Astrocyte (in vitro differentiated cells and primary cell): ENCODE results near the gene MFSD6. TPM values are rescaled to one million over a fixed set of nuclear protein-coding genes. Genes with fewer than 3 reads are reported as not detected.

Experiments used
- DNase-seq: peaks from one replicate; pipeline ENCODE4 v3.0.0-alpha.2; 2010; ENCODE audit warnings: low read depth
- FAIRE-seq: peaks from 2 replicates; lab custom pipeline; 2011; peaks lifted over from hg19 to GRCh38; lab: Jason Lieb, UNC
- H2AFZ ChIP-seq: 2 replicates; pipeline ENCODE4 v1.6.0; 2012; ENCODE audit warnings: low read depth, low read length, inconsistent platforms
- H3K27ac ChIP-seq: 2 replicates; pipeline ENCODE4 v1.5.1; 2011; ENCODE audit warnings: low read depth, low read length, inconsistent platforms
- H3K27me3 ChIP-seq: 2 replicates; pipeline ENCODE4 v1.6.0; 2011; ENCODE audit warnings: low read length, inconsistent platforms; ENCODE audit not compliant: insufficient read depth
- H3K36me3 ChIP-seq: 2 replicates; pipeline ENCODE4 v1.5.1; 2011; ENCODE audit warnings: low read length, inconsistent platforms; ENCODE audit not compliant: insufficient read depth
- H3K4me1 ChIP-seq: 2 replicates; pipeline ENCODE4 v1.5.1; 2011; ENCODE audit warnings: low read length, inconsistent platforms; ENCODE audit not compliant: insufficient read depth
- H3K4me2 ChIP-seq: 2 replicates; pipeline ENCODE4 v1.6.0; 2012; ENCODE audit warnings: low read length, inconsistent platforms
- H3K4me3 ChIP-seq: 2 replicates; pipeline ENCODE4 v1.5.1; 2011; ENCODE audit warnings: low read depth, mild to moderate bottlenecking, low read length, inconsistent platforms; ENCODE audit not compliant: insufficient read depth
- H3K79me2 ChIP-seq: 2 replicates; pipeline ENCODE4 v1.6.0; 2012; ENCODE audit warnings: mild to moderate bottlenecking, low read length, inconsistent platforms; ENCODE audit not compliant: insufficient read depth
- H3K9ac ChIP-seq: 2 replicates; pipeline ENCODE4 v1.6.0; 2012; ENCODE audit warnings: mild to moderate bottlenecking, low read length, inconsistent platforms
- H3K9me3 ChIP-seq: 2 replicates; pipeline ENCODE4 v1.5.1; 2012; ENCODE audit warnings: low read depth, mild to moderate bottlenecking, low read length, inconsistent platforms; ENCODE audit not compliant: insufficient read depth
- H4K20me1 ChIP-seq: 2 replicates; pipeline ENCODE4 v1.6.0; 2012; ENCODE audit warnings: low read length, inconsistent platforms; ENCODE audit not compliant: insufficient read depth
- H3K27ac Mint-ChIP-seq: one replicate; pipeline ENCODE4 v1.8.0; 2021; ENCODE audit warnings: mild to moderate bottlenecking, mixed read lengths; ENCODE audit not compliant: unreplicated experiment
- H3K27me3 Mint-ChIP-seq: one replicate; pipeline ENCODE4 v1.8.0; 2021; ENCODE audit warnings: low read depth, mixed read lengths; ENCODE audit not compliant: unreplicated experiment
- H3K36me3 Mint-ChIP-seq: one replicate; pipeline ENCODE4 v1.8.0; 2021; ENCODE audit warnings: low read depth, mixed read lengths; ENCODE audit not compliant: unreplicated experiment
- H3K4me1 Mint-ChIP-seq: one replicate; pipeline ENCODE4 v1.8.0; 2021; ENCODE audit warnings: low read depth, mixed read lengths; ENCODE audit not compliant: unreplicated experiment
- H3K4me3 Mint-ChIP-seq: one replicate; pipeline ENCODE4 v1.8.0; 2021; ENCODE audit warnings: mild to moderate bottlenecking, moderate library complexity, mixed read lengths; ENCODE audit not compliant: unreplicated experiment
- H3K9me3 Mint-ChIP-seq: one replicate; pipeline ENCODE4 v1.8.0; 2021; ENCODE audit warnings: mild to moderate bottlenecking, mixed read lengths; ENCODE audit not compliant: unreplicated experiment
- EZH2 ChIP-seq: IDR thresholded peaks from 2 replicates; pipeline ENCODE4 v1.6.1; 2012; ENCODE audit warnings: mild to moderate bottlenecking, low read length, inconsistent platforms; ENCODE audit not compliant: insufficient read depth
- total RNA-seq: library from RNA; stranded (reverse); gene quantifications from 2 replicates; pipeline ENCODE4 v1.2.1, GENCODE V29; 2021
- TF ChIP-seq, protein P1 (sequence below): IDR thresholded peaks from 2 replicates; pipeline ENCODE4 v1.5.1; 2011; ENCODE audit warnings: low read depth, mild to moderate bottlenecking, inconsistent platforms, low read length, moderate library complexity; ENCODE audit not compliant: insufficient read depth

MFSD6 gene
- total RNA-seq, 1 donor from 2014 or later: 2.7 TPM

DNA sequence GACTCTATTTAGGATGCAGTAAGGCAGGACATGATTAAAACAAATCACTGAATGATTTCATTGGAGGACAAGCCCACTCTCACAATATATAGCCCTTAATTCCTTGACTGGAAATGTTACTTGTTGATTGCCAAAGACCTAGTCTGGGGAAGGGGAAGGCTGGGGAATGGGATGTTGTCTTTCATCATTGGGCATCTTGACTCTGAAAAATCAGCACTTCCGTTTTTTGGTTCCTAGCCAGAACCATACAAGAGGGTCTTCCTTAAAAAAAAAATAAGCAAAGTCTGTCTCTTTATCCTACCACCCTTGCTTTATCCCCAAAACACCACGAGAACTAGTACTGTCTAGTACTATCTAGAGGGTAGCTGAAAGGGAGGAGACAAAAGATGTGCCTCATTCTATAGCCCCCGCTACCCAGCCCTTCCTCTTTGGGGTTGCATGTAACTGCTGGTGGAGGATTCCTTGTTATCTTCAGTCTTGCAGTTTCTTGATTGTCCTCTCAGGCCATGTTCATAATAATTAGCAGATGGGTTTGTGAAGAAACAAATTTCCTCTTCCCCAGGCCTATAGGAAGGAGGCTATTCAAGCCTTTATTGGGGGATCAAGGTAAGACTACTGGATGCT, 70.5 kb downstream of the MFSD6 start:
- Histone ChIP-seq H3K27ac (no peak overlapping the region), H3K9me3 (no peaks in the 10 kb centered on the region), H3K4me2 (no peak overlapping the region), H4K20me1 (no peaks in the 10 kb centered on the region), H3K79me2 (no peaks in the 10 kb centered on the region), H2AFZ (no peak overlapping the region), H3K4me1 (no peaks in the 10 kb centered on the region), H3K4me3 (no peak overlapping the region), H3K27me3 (no peaks in the 10 kb centered on the region), H3K9ac (no peak overlapping the region), H3K36me3 (no peaks in the 10 kb centered on the region)
- H3K4me1 Mint-ChIP-seq: peaks cover 4% of the 10 kb centered on the region
- no peak overlapping the region for H3K4me3 Mint-ChIP-seq
- H3K27ac Mint-ChIP-seq: no peak overlapping the region
- FAIRE-seq (no peak), DNase-seq (no peak)
- H3K36me3 Mint-ChIP-seq: no peaks in the 10 kb centered on the region
- H3K9me3 Mint-ChIP-seq: peaks cover 2% of the 10 kb centered on the region
- no peaks in the 10 kb centered on the region for H3K27me3 Mint-ChIP-seq
- no peak for TF ChIP-seq EZH2
- TF ChIP-seq, protein P1, sequence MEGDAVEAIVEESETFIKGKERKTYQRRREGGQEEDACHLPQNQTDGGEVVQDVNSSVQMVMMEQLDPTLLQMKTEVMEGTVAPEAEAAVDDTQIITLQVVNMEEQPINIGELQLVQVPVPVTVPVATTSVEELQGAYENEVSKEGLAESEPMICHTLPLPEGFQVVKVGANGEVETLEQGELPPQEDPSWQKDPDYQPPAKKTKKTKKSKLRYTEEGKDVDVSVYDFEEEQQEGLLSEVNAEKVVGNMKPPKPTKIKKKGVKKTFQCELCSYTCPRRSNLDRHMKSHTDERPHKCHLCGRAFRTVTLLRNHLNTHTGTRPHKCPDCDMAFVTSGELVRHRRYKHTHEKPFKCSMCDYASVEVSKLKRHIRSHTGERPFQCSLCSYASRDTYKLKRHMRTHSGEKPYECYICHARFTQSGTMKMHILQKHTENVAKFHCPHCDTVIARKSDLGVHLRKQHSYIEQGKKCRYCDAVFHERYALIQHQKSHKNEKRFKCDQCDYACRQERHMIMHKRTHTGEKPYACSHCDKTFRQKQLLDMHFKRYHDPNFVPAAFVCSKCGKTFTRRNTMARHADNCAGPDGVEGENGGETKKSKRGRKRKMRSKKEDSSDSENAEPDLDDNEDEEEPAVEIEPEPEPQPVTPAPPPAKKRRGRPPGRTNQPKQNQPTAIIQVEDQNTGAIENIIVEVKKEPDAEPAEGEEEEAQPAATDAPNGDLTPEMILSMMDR: no peak

DNA sequence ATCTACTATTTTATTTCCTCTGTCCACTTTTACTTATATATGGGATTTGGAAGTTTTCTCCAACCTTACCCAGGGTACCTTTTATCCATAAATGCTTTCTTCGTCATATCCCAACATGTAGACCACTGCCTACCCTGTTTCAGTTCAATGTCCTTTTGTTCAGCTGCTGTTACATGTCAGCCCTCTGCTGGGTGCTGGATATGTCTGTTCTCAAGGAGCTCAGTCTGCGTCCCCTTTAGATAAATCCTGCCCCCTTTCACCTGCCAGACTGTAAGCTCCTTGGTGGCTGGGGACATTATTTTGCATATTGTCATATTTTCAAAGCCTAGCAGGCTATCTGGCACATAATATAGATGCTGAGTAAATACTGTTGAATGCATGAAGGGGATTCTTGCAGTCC, 73.2 kb downstream of the MFSD6 start:
- no peaks in the 10 kb centered on the region for H4K20me1 ChIP-seq
- peaks cover 4% of the 10 kb centered on the region for H3K4me1 Mint-ChIP-seq
- no peaks in the 10 kb centered on the region for H3K27me3 ChIP-seq
- H2AFZ ChIP-seq: no peak overlapping the region
- H3K27ac Mint-ChIP-seq: no peak overlapping the region
- no peaks in the 10 kb centered on the region for H3K4me1 ChIP-seq
- no peaks in the 10 kb centered on the region for H3K36me3 Mint-ChIP-seq
- TF ChIP-seq EZH2: no peak
- TF ChIP-seq, protein P1: no peak
- no peak overlapping the region for H3K27ac ChIP-seq
- DNase-seq: no peak
- H3K36me3 ChIP-seq: no peaks in the 10 kb centered on the region
- H3K27me3 Mint-ChIP-seq: no peaks in the 10 kb centered on the region
- no peak overlapping the region for H3K4me2 ChIP-seq
- H3K4me3 Mint-ChIP-seq: no peak overlapping the region
- no peaks in the 10 kb centered on the region for H3K9me3 Mint-ChIP-seq
- H3K4me3 ChIP-seq: no peak overlapping the region
- no peaks in the 10 kb centered on the region for H3K79me2 ChIP-seq
- no peaks in the 10 kb centered on the region for H3K9me3 ChIP-seq
- H3K9ac ChIP-seq: no peak overlapping the region
- no peak for FAIRE-seq

DNA sequence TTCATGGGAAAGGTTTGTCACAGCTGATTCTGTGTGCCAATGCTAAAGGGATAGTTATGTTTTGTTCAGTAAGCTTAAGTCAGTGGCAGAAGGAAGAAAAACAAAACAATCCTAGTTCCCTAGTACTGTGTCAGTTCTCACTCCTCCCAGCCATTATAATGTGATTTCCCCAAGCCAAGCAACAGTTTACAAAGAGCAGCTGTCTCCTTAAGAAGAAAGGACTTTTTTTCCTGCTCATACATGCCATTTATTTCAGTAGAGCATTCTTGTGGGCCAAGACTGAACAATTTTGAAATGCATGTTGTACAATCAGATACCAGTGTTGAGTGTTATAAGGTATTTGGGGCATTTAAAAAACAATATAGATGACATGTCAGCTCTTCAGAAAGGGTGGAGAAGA, 74.3 kb downstream of the MFSD6 start:
- Mint-ChIP-seq H3K27ac (no peak overlapping the region), H3K4me1 (peaks cover 4% of the 10 kb centered on the region), H3K36me3 (no peaks in the 10 kb centered on the region), H3K9me3 (no peaks in the 10 kb centered on the region), H3K4me3 (no peak overlapping the region), H3K27me3 (no peaks in the 10 kb centered on the region)
- H2AFZ ChIP-seq: no peak overlapping the region
- no peaks in the 10 kb centered on the region for H3K9me3 ChIP-seq
- TF ChIP-seq, protein P1: no peak
- no peak for TF ChIP-seq EZH2
- H3K36me3 ChIP-seq: no peaks in the 10 kb centered on the region
- no peak overlapping the region for H3K4me3 ChIP-seq
- no peak for FAIRE-seq
- H3K4me1 ChIP-seq: no peaks in the 10 kb centered on the region
- no peaks in the 10 kb centered on the region for H3K27me3 ChIP-seq
- H4K20me1 ChIP-seq: no peaks in the 10 kb centered on the region
- no peak overlapping the region for H3K4me2 ChIP-seq
- no peak overlapping the region for H3K27ac ChIP-seq
- H3K9ac ChIP-seq: no peak overlapping the region
- DNase-seq: no peak
- H3K79me2 ChIP-seq: no peaks in the 10 kb centered on the region
